K562 (cell line): ENCODE measurements around the gene SP4. TPM values are rescaled to one million over a fixed set of nuclear protein-coding genes. Genes with fewer than 3 reads are reported as not detected.
A peak's percentile ranks its signal among the peaks of the same experiment; 100 is the strongest.

ENCODE experiments used
- ARID3A ChIP-seq: IDR thresholded peaks from 2 replicates; pipeline ENCODE4 v1.6.1; 2012; ENCODE audit warnings: low read depth, low read length, improper control_type of control experiment, borderline replicate concordance
- BHLHE40 ChIP-seq: IDR thresholded peaks from 2 replicates; pipeline ENCODE4 v1.6.1; 2011; ENCODE audit warnings: low read length, improper control_type of control experiment
- CBX2 ChIP-seq: fragments of 200-600 bp; sonication (generic); IDR thresholded peaks from one replicate; pipeline ENCODE4 v1.6.1; 2012; ENCODE audit warnings: mild to moderate bottlenecking, low read length, inconsistent platforms; ENCODE audit not compliant: insufficient read depth, poor library complexity, severe bottlenecking
- CREB5 ChIP-seq: fragments of 250-450 bp; sonication (Bioruptor Pico); IDR thresholded peaks from 2 replicates; pipeline ENCODE4 v1.5.0; 2020; ENCODE audit warnings: mild to moderate bottlenecking
- HDAC1 ChIP-seq, 2 experiments: fragments of 450-650 bp; IDR thresholded peaks; 2 replicates each; pipeline ENCODE4 v1.6.1; 2016 to 2017; ENCODE audit warnings: inconsistent platforms in 1 of 2, mild to moderate bottlenecking in 1 of 2, moderate library complexity in 1 of 2
- KLF13 ChIP-seq: fragments of 450-650 bp; IDR thresholded peaks from 2 replicates; pipeline ENCODE4 v1.6.1; 2016; ENCODE audit warnings: missing genetic modification characterization, low read depth, mild to moderate bottlenecking, missing compliant biosample characterization, moderate library complexity, borderline replicate concordance
- MTA3 ChIP-seq: fragments of 450-650 bp; formaldehyde crosslinking; IDR thresholded peaks from 2 replicates; pipeline ENCODE4 v1.6.1; 2017; ENCODE audit warnings: mild to moderate bottlenecking, borderline replicate concordance
- NR4A1 ChIP-seq, 2 experiments: fragments of 250-450 bp in 1 of 2; fragments of 450-650 bp in 1 of 2; sonication (Bioruptor Pico) in 1 of 2; IDR thresholded peaks; 2 replicates each; pipeline versions ENCODE4 v1.4.0 to v1.6.1; 2016 to 2020; ENCODE audit warnings: mild to moderate bottlenecking in 2 of 2, missing compliant biosample characterization in 1 of 2, missing genetic modification characterization in 1 of 2, moderate library complexity in 1 of 2
- PKNOX1 ChIP-seq: fragments of 450-650 bp; IDR thresholded peaks from 2 replicates; pipeline ENCODE4 v1.6.1; 2016
- SAFB ChIP-seq: fragments of 200-400 bp; formaldehyde crosslinking; IDR thresholded peaks from 2 replicates; pipeline ENCODE4 v1.6.1; 2017; ENCODE audit warnings: low read depth, low read length, borderline replicate concordance
- TAL1 ChIP-seq: fragments of 450-650 bp; IDR thresholded peaks from 2 replicates; pipeline ENCODE4 v1.6.1; 2016; ENCODE audit warnings: mild to moderate bottlenecking
- TRIM25 ChIP-seq: fragments of 450-650 bp; IDR thresholded peaks from 2 replicates; pipeline ENCODE4 v1.7.0; 2016; ENCODE audit warnings: borderline replicate concordance
- TRIM28 ChIP-seq: fragments of 450-650 bp; IDR thresholded peaks from 2 replicates; pipeline ENCODE4 v1.6.1; 2017
- ZNF518B ChIP-seq: fragments of 250-450 bp; sonication (Bioruptor Pico); IDR thresholded peaks from 2 replicates; pipeline ENCODE4 v1.5.0; 2021; ENCODE audit warnings: mild to moderate bottlenecking, moderate library complexity
- ZNF586 ChIP-seq: fragments of 450-650 bp; formaldehyde crosslinking; conservative IDR thresholded peaks from 2 replicates; pipeline ENCODE4 v1.4.0; 2020; ENCODE audit warnings: mild to moderate bottlenecking, moderate library complexity
- ZNF695 ChIP-seq: fragments of 450-650 bp; formaldehyde crosslinking; IDR thresholded peaks from 2 replicates; pipeline ENCODE4 v1.4.0; 2020; ENCODE audit warnings: mild to moderate bottlenecking, moderate library complexity
- ZSCAN32 ChIP-seq: fragments of 450-650 bp; formaldehyde crosslinking; IDR thresholded peaks from 2 replicates; pipeline ENCODE4 v1.4.0; 2020; ENCODE audit warnings: mild to moderate bottlenecking, moderate library complexity
- polyA plus RNA-seq, 8 experiments: library from polyadenylated mRNA; depleted of rRNA in 4 of 8; stranded (reverse) in 5 of 8; unstranded in 3 of 8; fragments of >200 nt; fragmentation: Nextera tagmentation in 2 of 8; fragmentation: Illumina TruSeq in 1 of 8; extraction: Ambion mirVana in 2 of 8; extraction: Trizol in 1 of 8; gene quantifications; 2 replicates each; pipeline versions ENCODE4 v1.2.1 to v1.2.3, GENCODE V29; 2011 to 2014; ENCODE audit warnings: inconsistent platforms in 1 of 8, missing spikeins in 1 of 8
- total RNA-seq, 7 experiments: library from RNA; depleted of rRNA in 6 of 7; stranded (reverse); fragments of >200 nt in 6 of 7; fragmentation: Illumina TruSeq in 2 of 7; extraction: Trizol in 2 of 7; gene quantifications; 2 replicates each; pipeline versions ENCODE4 v1.2.1 to v1.2.3, GENCODE V29; 2011 to 2021; ENCODE audit warnings: low replicate concordance in 1 of 7

Gene SP4
- total and polyA plus RNA-seq, 9 of the 15 experiments (the other 6 are each of a cell fraction or from before 2014, with no cell fraction given), result 2.4 to 9.4 (median 4.5) TPM

- TF ChIP-seq CREB5 (CRISPR knock-in tag), result no peak
- TF ChIP-seq NR4A1 (CRISPR knock-in tag; IDR thresholded peaks at IDR 0.05), result no peak
- no peak for TF ChIP-seq NR4A1 (tag; IDR thresholded peaks at IDR 0.05)
- no peak for TF ChIP-seq MTA3
- TF ChIP-seq TRIM25, result no peak
- TF ChIP-seq ARID3A, result no peak
- no peak for TF ChIP-seq ZNF586 (CRISPR knock-in tag)
- no peak for TF ChIP-seq HDAC1 (IDR thresholded peaks at IDR 0.05)
- no peak for TF ChIP-seq CBX2
- TF ChIP-seq ZSCAN32, result no peak
- peak; percentile 39; the same call in 1 of the 2 replicates for TF ChIP-seq TAL1
- peak; percentile 40; the same call in 1 of the 2 replicates for TF ChIP-seq BHLHE40
- TF ChIP-seq KLF13 (tag), result no peak
- no peak for TF ChIP-seq TRIM28
- TF ChIP-seq ZNF518B, result no peak
- TF ChIP-seq ZNF695 (CRISPR knock-in tag), result no peak
- TF ChIP-seq PKNOX1, result peak; percentile 30; the same call in 1 of the 2 replicates
- TF ChIP-seq SAFB, result no peak
These were observed 5.1 kb upstream of the SP4 start (continued) for GRCh38 chr7:21422751-21423150.
